Choroid plexus epithelial cell (primary cell): ENCODE measurements around the gene F11R.
"Not testable (repeated sequence)": the region's sequence is repeated elsewhere in the genome, so short reads cannot be mapped to it uniquely, and the experiment has no call there.

ENCODE experiments used
- DNase-seq: peaks from one replicate; pipeline ENCODE4 v3.0.0-alpha.2; 2010; ENCODE audit warnings: low read depth
- H3K4me3 ChIP-seq: 2 replicates; pipeline ENCODE4 v1.5.1; 2011; ENCODE audit warnings: low read depth, mild to moderate bottlenecking, control low read depth, low read length, moderate library complexity
- CTCF ChIP-seq: conservative IDR thresholded peaks from 2 replicates; pipeline ENCODE4 v1.5.1; 2011; ENCODE audit warnings: low read depth, mild to moderate bottlenecking, control low read depth, inconsistent platforms, low read length, moderate library complexity

Gene F11R

GRCh38 chr1:161021970-161022353 lies 1.0 kb upstream of the F11R start:
- DNase-seq = no peak
- no peak overlapping the region for H3K4me3 ChIP-seq
- TF ChIP-seq CTCF = no peak

- TF ChIP-seq CTCF = no peak
- peak; percentile 72 for DNase-seq
Observed at GRCh38 chr1:161021165-161021969, 415 bp upstream of the F11R start.

GRCh38 chr1:161019751-161020495 lies 1.0 kb downstream of the F11R start:
- TF ChIP-seq CTCF = no peak
- peak overlapping the region; percentile 73 for H3K4me3 ChIP-seq
- peak; percentile 35 for DNase-seq

More at GRCh38 chr1:161021165-161021969, 415 bp upstream of the F11R start:
- peak overlapping the region; percentile 73 for H3K4me3 ChIP-seq

- not testable (repeated sequence) for DNase-seq, H3K4me3 ChIP-seq
Observed at GRCh38 chr1:161019111-161019660, 1.8 kb downstream of the F11R start.

- TF ChIP-seq CTCF = no peak
- DNase-seq = no peak
- no peak overlapping the region for H3K4me3 ChIP-seq
Observed at GRCh38 chr1:161018631-161018930, 2.4 kb downstream of the F11R start.

- H3K4me3 ChIP-seq = no peak overlapping the region
- no peak for TF ChIP-seq CTCF
- no peak for DNase-seq
Observed at GRCh38 chr1:161017756-161018630, 3.0 kb downstream of the F11R start.

- not testable (repeated sequence) for H3K4me3 ChIP-seq, DNase-seq
Observed at GRCh38 chr1:161017181-161017580, 3.8 kb downstream of the F11R start.

- not testable (repeated sequence) for H3K4me3 ChIP-seq, DNase-seq
Observed at GRCh38 chr1:161016683-161017082, 4.3 kb downstream of the F11R start.
